HepG2 (cell line): ENCODE results near the gene FAM131A. TPM values are rescaled to one million over a fixed set of nuclear protein-coding genes. Genes with fewer than 3 reads are reported as not detected.
A peak's percentile ranks its signal among the peaks of the same experiment; 100 is the strongest.

Experiments
- ARNT ChIP-seq: fragments of 450-650 bp; IDR thresholded peaks from 2 replicates; pipeline ENCODE4 v1.6.1; 2017
- ARNT2 ChIP-seq: sonication (generic); formaldehyde crosslinking; IDR thresholded peaks from 2 replicates; pipeline ENCODE4 v1.8.0; 2022; ENCODE audit warnings: mild to moderate bottlenecking, low read depth, missing genetic modification reagents, moderate library complexity
- ATM ChIP-seq: fragments of 450-650 bp; IDR thresholded peaks from 2 replicates; pipeline ENCODE4 v1.7.1; 2017; ENCODE audit warnings: mild to moderate bottlenecking, borderline replicate concordance
- BCL6 ChIP-seq: IDR thresholded peaks from 2 replicates; pipeline ENCODE4 v1.6.1; 2016; ENCODE audit warnings: missing genetic modification reagents, missing compliant biosample characterization
- DMAP1 ChIP-seq: IDR thresholded peaks from 2 replicates; pipeline ENCODE4 v1.6.1; 2016
- GATA4 ChIP-seq: sonication (generic); IDR thresholded peaks from 2 replicates; pipeline ENCODE4 v1.6.1; 2016; ENCODE audit warnings: antibody characterized with exemption, low read depth, borderline replicate concordance
- GFI1 ChIP-seq: sonication (generic); formaldehyde crosslinking; IDR thresholded peaks from 2 replicates; pipeline ENCODE4 v1.5.0; 2020; ENCODE audit warnings: missing genetic modification reagents, mild to moderate bottlenecking, borderline replicate concordance
- GZF1 ChIP-seq: sonication (generic); formaldehyde crosslinking; IDR thresholded peaks from 2 replicates; pipeline ENCODE4 v1.5.1; 2020; ENCODE audit warnings: mild to moderate bottlenecking, missing genetic modification reagents
- MBNL3 ChIP-seq: fragments of 250-450 bp; sonication (Bioruptor Pico); conservative IDR thresholded peaks from 2 replicates; pipeline ENCODE4 v1.8.0; 2022; ENCODE audit warnings: mild to moderate bottlenecking, inconsistent platforms
- NKX3-1 ChIP-seq: sonication (generic); formaldehyde crosslinking; IDR thresholded peaks from 2 replicates; pipeline ENCODE4 v1.5.0; 2020; ENCODE audit warnings: missing genetic modification reagents
- RAD21 ChIP-seq: fragments of 450-650 bp; formaldehyde crosslinking; IDR thresholded peaks from 2 replicates; pipeline ENCODE4 v1.5.0; 2020; ENCODE audit warnings: mild to moderate bottlenecking
- RFX5 ChIP-seq: IDR thresholded peaks from 2 replicates; pipeline ENCODE4 v1.6.1; 2011; ENCODE audit warnings: low read depth, low read length, improper control_type of control experiment
- SRSF9 ChIP-seq: fragments of 200-400 bp; formaldehyde crosslinking; IDR thresholded peaks from 2 replicates; pipeline ENCODE4 v1.6.1; 2018; ENCODE audit warnings: borderline replicate concordance, mild to moderate bottlenecking, low read depth, low read length; ENCODE audit not compliant: insufficient read depth, poor library complexity, severe bottlenecking
- TAF15 ChIP-seq: fragments of 200-400 bp; formaldehyde crosslinking; IDR thresholded peaks from one replicate; pipeline ENCODE4 v1.6.1; 2018; ENCODE audit warnings: mild to moderate bottlenecking, low read depth, low read length; ENCODE audit not compliant: poor library complexity, severe bottlenecking
- ZKSCAN1 ChIP-seq: fragments of 150-350 bp; IDR thresholded peaks from 2 replicates; pipeline ENCODE4 v1.6.1; 2014; ENCODE audit warnings: low read length
- ZNF326 ChIP-seq: sonication (generic); formaldehyde crosslinking; IDR thresholded peaks from 2 replicates; pipeline ENCODE4 v1.4.0; 2020; ENCODE audit warnings: missing genetic modification reagents, borderline replicate concordance
- ZNF678 ChIP-seq: sonication (generic); formaldehyde crosslinking; IDR thresholded peaks from 2 replicates; pipeline ENCODE4 v1.4.0; 2020; ENCODE audit warnings: mild to moderate bottlenecking, missing genetic modification reagents
- ZNF703 ChIP-seq: sonication (generic); formaldehyde crosslinking; IDR thresholded peaks from 2 replicates; pipeline ENCODE4 v1.5.1; 2020; ENCODE audit warnings: missing genetic modification reagents, mild to moderate bottlenecking, moderate library complexity, borderline replicate concordance
- polyA plus RNA-seq, 8 experiments: library from polyadenylated mRNA; depleted of rRNA in 3 of 8; stranded (reverse) in 7 of 8; unstranded in 1 of 8; fragments of >200 nt; fragmentation: Illumina TruSeq in 4 of 8; extraction: Trizol in 4 of 8; gene quantifications; 2 replicates each; pipeline versions ENCODE4 v1.2.1 to v1.2.3, GENCODE V29; 2011 to 2016; ENCODE audit warnings: low read depth in 4 of 8, missing spikeins in 1 of 8, mixed read lengths in 1 of 8; ENCODE audit not compliant: insufficient read depth in 1 of 8
- total RNA-seq, 5 experiments: library from RNA; depleted of rRNA; stranded (reverse); fragments of >200 nt; fragmentation: Illumina TruSeq; extraction: Trizol; gene quantifications; 2 replicates each; pipeline ENCODE4 v1.2.3, GENCODE V29; 2016; ENCODE audit warnings: low read depth in 1 of 5
- TF ChIP-seq, protein P1 (sequence below): sonication (generic); formaldehyde crosslinking; IDR thresholded peaks from 2 replicates; pipeline ENCODE4 v1.8.0; 2022; ENCODE audit warnings: missing genetic modification reagents, mild to moderate bottlenecking, borderline replicate concordance
- TF ChIP-seq, protein P2 (sequence below): sonication (generic); formaldehyde crosslinking; IDR thresholded peaks from 2 replicates; pipeline ENCODE4 v1.8.0; 2022; ENCODE audit warnings: missing genetic modification reagents, mild to moderate bottlenecking, moderate library complexity, borderline replicate concordance
- TF ChIP-seq, protein P3 (sequence below): sonication (generic); formaldehyde crosslinking; IDR thresholded peaks from 2 replicates; pipeline ENCODE4 v1.5.0; 2020; ENCODE audit warnings: mild to moderate bottlenecking, missing genetic modification reagents, borderline replicate concordance

The FAM131A gene
- total and polyA plus RNA-seq, 2 of the 13 experiments (the other 11 are each of a cell fraction or from before 2014, with no cell fraction given) = 9.2 to 9.3 TPM

DNA sequence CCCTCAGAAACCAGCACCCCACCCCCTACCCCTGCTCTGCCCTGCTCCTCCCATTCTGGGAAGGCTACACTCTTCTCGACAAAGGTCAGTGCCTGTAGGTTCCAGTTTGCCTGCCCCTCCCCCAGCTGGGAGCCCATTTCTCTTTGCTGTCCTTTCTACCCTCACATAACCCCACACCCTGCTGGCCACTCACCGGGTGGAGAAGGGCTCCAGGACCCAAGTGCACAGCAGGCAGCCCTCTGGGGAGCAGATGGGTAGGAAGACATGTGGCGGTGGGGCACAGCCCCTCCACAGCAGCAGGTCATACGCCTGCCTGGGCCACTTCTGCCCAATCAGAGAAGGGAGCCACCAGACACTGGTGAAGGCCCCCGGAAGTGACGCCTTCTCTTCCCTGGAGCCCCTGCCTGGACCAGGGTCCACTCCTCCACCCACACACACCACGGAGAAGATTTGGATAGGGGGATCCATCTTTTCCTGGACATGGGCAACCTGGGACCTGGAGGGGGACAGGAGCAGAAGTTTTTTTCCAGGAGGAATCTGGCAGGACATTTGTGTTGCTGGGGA is 40.6 kb downstream of the FAM131A start, which contains the start of gene THPO (continued):
- TF ChIP-seq, protein P1, sequence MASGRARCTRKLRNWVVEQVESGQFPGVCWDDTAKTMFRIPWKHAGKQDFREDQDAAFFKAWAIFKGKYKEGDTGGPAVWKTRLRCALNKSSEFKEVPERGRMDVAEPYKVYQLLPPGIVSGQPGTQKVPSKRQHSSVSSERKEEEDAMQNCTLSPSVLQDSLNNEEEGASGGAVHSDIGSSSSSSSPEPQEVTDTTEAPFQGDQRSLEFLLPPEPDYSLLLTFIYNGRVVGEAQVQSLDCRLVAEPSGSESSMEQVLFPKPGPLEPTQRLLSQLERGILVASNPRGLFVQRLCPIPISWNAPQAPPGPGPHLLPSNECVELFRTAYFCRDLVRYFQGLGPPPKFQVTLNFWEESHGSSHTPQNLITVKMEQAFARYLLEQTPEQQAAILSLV (CRISPR knock-in tag) = no peak
- TF ChIP-seq RFX5 = no peak
- TF ChIP-seq GFI1 (CRISPR knock-in tag) = peak; percentile 29; the same call in 1 of the 2 replicates
- no peak for TF ChIP-seq ZNF678 (CRISPR knock-in tag)
- peak; percentile 96 for TF ChIP-seq DMAP1 (CRISPR knock-in tag)
- no peak for TF ChIP-seq NKX3-1 (CRISPR knock-in tag)
- no peak for TF ChIP-seq ZNF326
- TF ChIP-seq ZNF703 = no peak
- no peak for TF ChIP-seq ZKSCAN1
- no peak for TF ChIP-seq SRSF9
- no peak for TF ChIP-seq ARNT
- TF ChIP-seq RAD21 (CRISPR knock-in tag) = no peak
- TF ChIP-seq TAF15 = no peak
- TF ChIP-seq MBNL3 (CRISPR knock-in tag) = no peak
- TF ChIP-seq BCL6 (CRISPR knock-in tag) = 0 out of 2 replicates have a peak, but pooled peaks have one; percentile 25
- no peak for TF ChIP-seq ATM
- TF ChIP-seq, protein P2, sequence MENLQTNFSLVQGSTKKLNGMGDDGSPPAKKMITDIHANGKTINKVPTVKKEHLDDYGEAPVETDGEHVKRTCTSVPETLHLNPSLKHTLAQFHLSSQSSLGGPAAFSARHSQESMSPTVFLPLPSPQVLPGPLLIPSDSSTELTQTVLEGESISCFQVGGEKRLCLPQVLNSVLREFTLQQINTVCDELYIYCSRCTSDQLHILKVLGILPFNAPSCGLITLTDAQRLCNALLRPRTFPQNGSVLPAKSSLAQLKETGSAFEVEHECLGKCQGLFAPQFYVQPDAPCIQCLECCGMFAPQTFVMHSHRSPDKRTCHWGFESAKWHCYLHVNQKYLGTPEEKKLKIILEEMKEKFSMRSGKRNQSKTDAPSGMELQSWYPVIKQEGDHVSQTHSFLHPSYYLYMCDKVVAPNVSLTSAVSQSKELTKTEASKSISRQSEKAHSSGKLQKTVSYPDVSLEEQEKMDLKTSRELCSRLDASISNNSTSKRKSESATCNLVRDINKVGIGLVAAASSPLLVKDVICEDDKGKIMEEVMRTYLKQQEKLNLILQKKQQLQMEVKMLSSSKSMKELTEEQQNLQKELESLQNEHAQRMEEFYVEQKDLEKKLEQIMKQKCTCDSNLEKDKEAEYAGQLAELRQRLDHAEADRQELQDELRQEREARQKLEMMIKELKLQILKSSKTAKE (CRISPR knock-in tag) = 0 out of 2 replicates have a peak, but pooled peaks have one; percentile 36
- TF ChIP-seq, protein P3, sequence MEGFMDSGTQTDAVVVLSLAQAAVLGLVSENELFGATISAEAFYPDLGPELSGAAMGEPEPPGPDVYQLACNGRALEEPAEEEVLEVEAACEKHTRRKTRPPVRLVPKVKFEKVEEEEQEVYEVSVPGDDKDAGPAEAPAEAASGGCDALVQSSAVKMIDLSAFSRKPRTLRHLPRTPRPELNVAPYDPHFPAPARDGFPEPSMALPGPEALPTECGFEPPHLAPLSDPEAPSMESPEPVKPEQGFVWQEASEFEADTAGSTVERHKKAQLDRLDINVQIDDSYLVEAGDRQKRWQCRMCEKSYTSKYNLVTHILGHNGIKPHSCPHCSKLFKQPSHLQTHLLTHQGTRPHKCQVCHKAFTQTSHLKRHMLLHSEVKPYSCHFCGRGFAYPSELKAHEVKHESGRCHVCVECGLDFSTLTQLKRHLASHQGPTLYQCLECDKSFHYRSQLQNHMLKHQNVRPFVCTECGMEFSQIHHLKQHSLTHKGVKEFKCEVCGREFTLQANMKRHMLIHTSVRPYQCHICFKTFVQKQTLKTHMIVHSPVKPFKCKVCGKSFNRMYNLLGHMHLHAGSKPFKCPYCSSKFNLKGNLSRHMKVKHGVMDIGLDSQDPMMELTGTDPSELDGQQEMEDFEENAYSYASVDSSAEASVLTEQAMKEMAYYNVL (CRISPR knock-in tag) = no peak; the same call in 1 of the 2 replicates
- 0 out of 2 replicates have a peak, but pooled peaks have one; percentile 59 for TF ChIP-seq GATA4
- no peak for TF ChIP-seq GZF1 (CRISPR knock-in tag)
- TF ChIP-seq ARNT2 (CRISPR knock-in tag) = no peak
